Activated CD4-positive, alpha-beta T cell treated with anti-CD3 and anti-CD28 coated beads, Interleukin-2, amount 50 U/mL, for 16 hours (primary cell): ENCODE results near the gene TRABD2B.

Experiments used
- DNase-seq: peaks from one replicate; pipeline ENCODE4 v3.0.0-alpha.2; 2020

Gene TRABD2B

GRCh38 chr1:47871799-47872353 is 125.3 kb downstream of the TRABD2B start:
- DNase-seq: no peak

DNA sequence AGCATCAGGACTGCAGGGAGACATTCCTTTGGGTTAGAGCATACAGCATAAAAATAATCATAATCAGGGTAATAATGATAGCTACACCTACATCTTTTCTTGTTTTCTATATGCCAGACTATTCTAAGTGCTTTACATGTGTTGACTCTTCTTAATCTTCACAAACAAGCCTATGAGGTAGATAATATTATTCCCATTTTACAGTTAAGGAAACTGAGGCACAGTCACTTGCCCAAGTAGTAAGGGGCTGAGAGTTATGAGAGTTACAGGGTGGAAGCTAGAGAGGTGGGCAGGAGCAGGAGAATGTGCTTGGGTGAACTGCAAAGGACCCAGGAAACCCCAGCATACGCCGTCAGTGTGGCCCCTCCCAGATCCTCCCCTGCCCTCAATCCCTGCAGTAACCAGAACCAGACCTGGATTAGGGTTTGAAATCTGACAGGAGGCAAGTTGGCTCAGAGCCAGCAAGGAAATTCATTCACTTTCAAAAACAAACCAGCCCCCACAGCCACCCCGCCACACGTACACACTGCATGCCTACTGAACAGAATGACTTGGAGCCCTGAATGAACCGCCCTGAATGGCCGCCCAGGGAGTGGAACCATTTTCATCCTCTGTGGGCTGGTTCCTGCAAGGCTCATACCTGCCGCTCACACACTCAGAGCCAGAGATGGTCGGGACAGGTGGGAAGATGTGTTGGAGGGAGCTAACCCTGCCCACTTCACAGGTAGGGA is 126.1 kb downstream of the TRABD2B start:
- no peak for DNase-seq

DNA sequence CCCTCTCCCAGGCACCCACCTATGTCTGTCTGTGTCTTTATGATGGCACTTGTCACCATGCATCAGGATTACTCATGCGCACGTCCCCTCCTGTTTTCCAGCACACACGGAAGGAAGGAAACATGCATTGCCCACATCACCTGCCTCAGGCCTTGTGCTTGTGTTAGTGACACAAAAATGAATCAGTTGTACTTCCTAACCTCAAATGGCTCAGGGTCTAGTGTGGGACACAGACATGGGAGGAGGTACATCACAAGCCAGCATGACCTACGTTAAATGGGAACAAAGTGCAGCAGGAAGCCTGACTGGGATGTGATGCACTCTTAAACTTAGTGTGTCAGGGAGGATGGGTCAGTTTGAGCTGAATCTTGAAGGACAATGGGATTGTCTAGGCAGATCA is 126.7 kb downstream of the TRABD2B start:
- DNase-seq: no peak

- DNase-seq: no peak
Measured at GRCh38 chr1:47868348-47868676, 128.9 kb downstream of the TRABD2B start.

DNA sequence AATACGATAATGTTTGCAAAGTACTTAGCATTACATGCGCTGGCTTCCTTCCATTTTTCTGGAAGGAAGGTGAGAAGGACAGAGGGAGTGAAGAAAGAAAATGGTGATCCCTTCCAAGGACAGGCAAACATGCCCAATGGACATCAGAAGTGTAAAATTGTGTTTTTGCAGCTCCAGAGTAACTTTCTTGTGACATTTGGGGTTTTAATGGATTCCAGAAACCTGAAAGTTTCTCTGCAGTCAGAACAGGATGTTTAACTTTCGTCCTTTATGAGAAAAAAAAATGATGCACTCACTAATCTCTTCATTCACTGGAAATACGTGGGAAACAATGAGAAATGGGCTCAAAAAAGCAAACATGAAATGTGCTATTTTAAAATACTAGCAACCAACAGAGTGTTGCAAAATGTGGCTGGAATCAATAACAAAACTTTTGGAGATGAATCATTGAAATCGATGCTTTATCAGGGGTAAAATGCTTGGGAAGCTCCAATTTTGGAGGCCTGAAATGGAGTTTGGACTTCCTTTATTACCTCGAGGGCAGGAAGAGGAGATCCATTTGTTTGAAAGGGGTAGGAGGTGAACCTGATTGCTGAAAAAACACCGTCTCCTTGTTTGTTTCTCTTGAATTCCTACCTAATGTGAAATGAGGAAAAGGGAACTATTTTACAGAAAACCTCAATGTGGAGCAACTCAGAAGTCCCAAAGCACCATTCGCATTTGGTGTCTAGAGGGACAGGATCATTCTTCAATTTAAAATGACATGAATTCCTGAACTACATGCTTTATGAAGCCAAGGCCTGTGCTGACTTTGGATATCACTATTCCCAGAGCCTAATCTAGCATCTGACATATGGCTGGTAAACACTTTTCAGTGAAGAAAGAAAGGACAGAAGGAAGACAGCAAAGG is 129.5 kb downstream of the TRABD2B start:
- no peak for DNase-seq

DNA sequence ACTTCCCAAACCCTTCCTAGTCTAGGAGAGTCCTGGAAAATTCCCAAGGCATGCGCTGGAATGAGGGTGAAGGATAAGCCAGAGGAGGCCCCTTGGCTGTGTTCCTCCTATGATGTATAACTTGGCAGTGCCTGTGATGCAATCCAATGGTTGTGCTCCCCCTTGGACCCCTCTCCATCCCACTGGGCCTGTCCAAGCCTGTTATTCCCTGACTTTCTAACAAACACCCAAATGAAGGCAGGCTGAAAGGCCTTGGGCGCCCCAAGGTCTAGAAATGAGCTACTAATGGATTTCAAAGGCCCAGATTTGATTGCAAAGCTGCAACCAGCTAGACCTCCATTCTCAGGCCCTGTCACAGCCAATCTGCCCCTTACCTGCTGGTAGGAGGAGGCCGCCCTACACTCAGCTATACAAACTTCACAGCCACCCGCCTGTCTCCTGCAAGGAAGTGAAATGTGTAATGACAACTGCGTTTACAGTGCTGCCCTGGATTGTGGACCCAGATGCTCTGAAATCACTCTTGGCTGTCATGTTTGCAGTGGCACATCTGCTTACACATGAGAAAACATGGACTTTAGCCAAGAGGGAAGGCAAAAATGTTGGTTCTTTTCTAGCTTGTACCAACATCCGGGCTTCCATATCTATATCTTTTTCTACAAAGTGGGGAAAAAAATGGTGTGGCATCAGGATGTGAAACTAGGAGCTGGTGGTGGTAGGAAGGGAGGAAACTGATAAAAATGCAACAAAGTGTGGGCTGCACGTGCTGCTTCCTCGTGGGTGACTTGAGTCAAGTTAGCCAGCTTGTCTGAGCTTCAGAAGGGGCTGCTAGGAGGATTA is 130.4 kb downstream of the TRABD2B start:
- no peak for DNase-seq

GRCh38 chr1:47865881-47866535 is 131.2 kb downstream of the TRABD2B start:
- no peak for DNase-seq

DNA sequence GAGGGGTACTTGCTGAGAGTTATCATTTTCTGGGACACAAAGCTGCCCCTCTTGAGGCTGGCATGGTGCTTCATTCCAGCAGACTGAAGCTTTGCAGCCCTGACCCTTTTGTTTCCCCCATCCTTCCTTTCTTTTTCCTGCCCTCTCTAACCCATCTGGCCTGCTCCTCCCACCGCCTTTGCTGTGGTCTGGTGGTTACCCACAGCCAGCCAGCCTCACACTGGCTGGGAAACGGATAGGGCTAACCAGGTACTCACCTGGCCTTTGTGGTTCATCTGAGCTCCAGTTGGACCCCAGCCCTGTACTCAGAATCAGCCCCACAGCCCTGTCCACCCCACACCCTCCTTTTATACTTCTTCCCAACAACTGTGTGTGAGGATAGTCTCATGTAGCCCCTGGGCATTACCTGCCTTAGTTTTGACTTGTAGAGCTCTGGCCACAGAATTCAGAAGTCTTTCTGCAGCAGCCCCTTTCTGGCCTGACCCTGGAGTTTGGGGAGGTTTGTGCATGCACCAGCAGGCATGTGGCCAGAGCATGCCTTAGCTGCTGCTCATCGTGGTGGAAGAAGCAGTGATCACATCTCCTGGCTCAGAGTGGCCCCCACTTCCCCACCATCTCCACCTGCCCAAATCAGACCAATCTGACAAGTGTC is 138.0 kb downstream of the TRABD2B start:
- no peak for DNase-seq

GRCh38 chr1:47856996-47857395 is 140.2 kb downstream of the TRABD2B start:
- DNase-seq: no peak

GRCh38 chr1:47855230-47855629 is 142.0 kb downstream of the TRABD2B start:
- DNase-seq: no peak

DNA sequence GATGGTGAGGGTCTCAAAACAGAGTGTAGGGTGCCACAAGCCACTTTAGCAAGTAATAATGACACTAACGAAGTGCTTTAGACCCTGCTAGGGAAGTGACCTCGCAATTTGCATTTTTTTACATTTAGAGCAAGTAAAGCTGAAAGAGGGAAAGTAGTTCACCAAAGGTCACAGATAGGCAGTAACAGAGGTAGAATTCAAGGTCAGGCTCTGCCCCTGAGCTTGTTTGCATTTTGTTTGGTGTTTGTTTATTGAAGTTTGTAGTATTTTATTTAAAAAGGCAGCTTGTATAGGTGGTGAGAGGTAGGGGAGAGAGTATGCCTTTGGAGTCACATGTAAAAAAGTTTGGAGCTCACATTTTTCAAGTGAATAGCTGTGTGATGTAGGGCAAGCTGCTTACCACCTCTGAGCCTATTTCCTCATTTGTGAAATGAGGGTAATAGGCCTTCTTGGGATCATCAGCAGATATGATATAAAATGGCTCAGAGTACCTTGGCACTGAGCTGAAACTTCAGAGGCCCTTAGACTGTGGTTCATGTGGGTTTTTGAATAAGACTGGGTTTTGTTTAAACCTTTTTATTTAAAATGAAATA is 142.5 kb downstream of the TRABD2B start:
- no peak for DNase-seq

DNA sequence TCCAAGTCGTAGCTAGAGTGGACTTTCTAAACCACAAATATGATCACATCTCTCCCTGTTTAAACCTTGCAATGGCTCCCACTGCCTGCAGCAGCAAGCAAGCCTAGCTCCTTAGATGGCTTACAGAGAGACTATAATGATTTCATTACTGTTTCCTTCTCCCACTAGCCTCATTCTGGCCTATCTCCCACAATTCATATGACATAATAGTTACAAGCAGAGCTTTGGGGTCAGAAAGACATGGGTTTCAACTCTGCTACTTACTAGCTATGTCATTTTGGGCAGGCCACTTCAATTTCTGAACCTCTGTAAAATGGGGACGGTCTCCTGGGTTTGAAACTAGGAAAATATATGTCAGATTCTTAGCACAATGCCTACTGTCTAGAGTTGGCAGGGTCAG is 143.3 kb downstream of the TRABD2B start:
- DNase-seq: no peak

- DNase-seq: no peak
Measured at GRCh38 chr1:47853059-47853458, 144.1 kb downstream of the TRABD2B start.

- no peak for DNase-seq
Measured at GRCh38 chr1:47852006-47852718, 145.0 kb downstream of the TRABD2B start.

GRCh38 chr1:47850451-47850850 is 146.7 kb downstream of the TRABD2B start:
- no peak for DNase-seq

DNA sequence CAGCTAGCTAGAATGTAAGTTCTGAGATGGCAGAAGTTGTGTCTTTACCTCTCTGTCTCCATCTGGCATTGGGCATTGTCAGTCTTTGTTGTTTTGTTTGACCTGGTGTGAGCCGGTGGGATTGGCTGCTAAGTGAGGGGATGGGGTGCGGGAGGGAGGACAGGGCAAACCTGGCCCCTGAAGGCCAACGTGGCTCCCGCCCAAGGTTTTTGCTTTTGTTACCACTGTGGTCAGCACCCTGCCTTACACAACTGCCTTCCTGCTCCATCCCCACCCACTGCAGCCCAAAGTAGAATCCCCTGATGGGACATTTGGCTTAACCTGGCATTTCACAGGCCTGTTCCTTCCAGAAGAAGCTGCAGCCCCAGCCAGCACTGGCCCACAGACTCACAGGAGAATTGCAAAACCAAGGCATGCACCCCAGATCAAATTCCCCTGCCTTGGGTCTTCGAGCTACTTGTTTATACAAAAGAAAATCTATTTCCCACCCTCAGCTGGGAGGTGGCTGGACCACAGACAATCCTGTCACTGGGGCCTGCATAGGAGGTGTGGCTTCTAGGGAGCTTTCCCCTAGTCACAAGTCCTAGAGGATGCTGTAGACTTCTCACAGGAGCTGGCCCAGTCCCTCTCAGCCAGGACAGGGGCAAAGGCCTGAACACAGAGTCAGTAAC is 147.5 kb downstream of the TRABD2B start:
- DNase-seq: no peak

GRCh38 chr1:47849005-47849521 is 148.1 kb downstream of the TRABD2B start:
- DNase-seq: no peak

DNA sequence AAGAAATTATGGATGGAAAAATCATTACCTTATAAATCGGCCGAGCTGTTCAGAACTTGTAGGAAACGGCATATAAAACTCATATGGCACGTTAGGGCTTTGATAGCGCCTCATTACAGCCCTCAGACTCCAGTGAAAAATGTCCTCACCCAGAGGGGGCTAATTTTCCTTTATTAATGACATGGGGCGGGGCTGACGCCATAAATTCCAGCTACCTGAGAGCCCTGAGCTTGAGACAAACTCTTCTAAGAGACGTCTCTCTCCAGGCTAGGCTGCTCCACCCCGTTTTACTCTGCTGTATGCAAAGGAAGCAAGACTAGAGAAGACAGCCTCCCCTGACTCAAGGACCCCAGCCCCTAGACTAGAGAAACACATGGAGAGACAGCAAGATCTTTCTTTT is 149.4 kb downstream of the TRABD2B start:
- no peak for DNase-seq

GRCh38 chr1:47844558-47844955 is 152.6 kb downstream of the TRABD2B start:
- DNase-seq: no peak
